ENCODE measurements around the gene IFNK.

GRCh38 chr9:27524236-27524635 is at the start of gene IFNK:
- TF ChIP-seq CTCF (IDR thresholded peaks at IDR 0.05; ENCODE audit: low read depth, low read length) (no peak), EZH2phosphoT487 (IDR thresholded peaks at IDR 0.05; ENCODE audit: low read depth) (no peak)

Data from OCI-LY3 (cell line).